SK-N-SH treated with all-trans-retinoic acid at 6 μM for 48 hours (cell line): ENCODE data around the gene ST6GALNAC3.
A peak's percentile ranks its signal among the peaks of the same experiment; 100 is the strongest.
"Not testable (repeated sequence)": the region's sequence is repeated elsewhere in the genome, so short reads cannot be mapped to it uniquely, and the experiment has no call there.

Source experiments
- ATAC-seq: fragments of 200-7000 bp; cut with Tn5 transposase; 3 replicates; pipeline ENCODE4 v1.9.1; 2020; ENCODE audit warnings: mild to moderate bottlenecking, moderate library complexity
- CSDC2 ChIP-seq: fragments of 250-450 bp; sonication (Bioruptor Pico); IDR thresholded peaks from 2 replicates; pipeline ENCODE4 v1.5.0; 2020; ENCODE audit warnings: mild to moderate bottlenecking, moderate library complexity
- ESRRG ChIP-seq: fragments of 250-450 bp; sonication (Bioruptor Pico); IDR thresholded peaks from 2 replicates; pipeline ENCODE4 v1.6.1; 2021; ENCODE audit warnings: mild to moderate bottlenecking
- GLIS3 ChIP-seq: fragments of 250-450 bp; sonication (Bioruptor Pico); IDR thresholded peaks from 2 replicates; pipeline ENCODE4 v1.5.0; 2020; ENCODE audit warnings: mild to moderate bottlenecking, moderate library complexity
- ISL1 ChIP-seq: fragments of 250-450 bp; sonication (Bioruptor Pico); IDR thresholded peaks from 2 replicates; pipeline ENCODE4 v2.1.2; 2022; ENCODE audit warnings: mild to moderate bottlenecking, moderate library complexity
- OSR1 ChIP-seq: fragments of 250-450 bp; sonication (Bioruptor Pico); IDR thresholded peaks from 2 replicates; pipeline ENCODE4 v1.8.0; 2022; ENCODE audit warnings: moderate library complexity, mild to moderate bottlenecking, inconsistent platforms
- PATZ1 ChIP-seq: fragments of 250-450 bp; sonication (Bioruptor Pico); IDR thresholded peaks from 2 replicates; pipeline ENCODE4 v1.8.0; 2020; ENCODE audit warnings: mild to moderate bottlenecking, moderate library complexity, borderline replicate concordance
- POU6F1 ChIP-seq: fragments of 250-450 bp; sonication (Bioruptor Pico); IDR thresholded peaks from 2 replicates; pipeline ENCODE4 v1.8.0; 2021; ENCODE audit warnings: low read depth, mild to moderate bottlenecking, moderate library complexity, borderline replicate concordance
- PPARA ChIP-seq: fragments of 250-450 bp; sonication (Bioruptor Pico); IDR thresholded peaks from 2 replicates; pipeline ENCODE4 v1.5.0; 2020; ENCODE audit warnings: mild to moderate bottlenecking, borderline replicate concordance
- RARB ChIP-seq: fragments of 250-450 bp; sonication (Bioruptor Pico); IDR thresholded peaks from 2 replicates; pipeline ENCODE4 v1.8.0; 2021; ENCODE audit warnings: mild to moderate bottlenecking, moderate library complexity
- SNAI2 ChIP-seq: fragments of 250-450 bp; sonication (Bioruptor Pico); IDR thresholded peaks from 2 replicates; pipeline ENCODE4 v1.5.0; 2020; ENCODE audit warnings: mild to moderate bottlenecking, moderate library complexity
- TCF4 ChIP-seq: fragments of 250-450 bp; sonication (Bioruptor Pico); IDR thresholded peaks from 2 replicates; pipeline ENCODE4 v1.8.0; 2021; ENCODE audit warnings: mild to moderate bottlenecking, moderate library complexity, borderline replicate concordance
- TOX ChIP-seq: fragments of 250-450 bp; sonication (Bioruptor Pico); IDR thresholded peaks from 2 replicates; pipeline ENCODE4 v1.8.0; 2021; ENCODE audit warnings: mild to moderate bottlenecking, moderate library complexity, borderline replicate concordance
- ZC3H10 ChIP-seq: fragments of 250-450 bp; sonication (Bioruptor Pico); IDR thresholded peaks from 2 replicates; pipeline ENCODE4 v1.5.1; 2021; ENCODE audit warnings: mild to moderate bottlenecking, moderate library complexity
- ZFP3 ChIP-seq: fragments of 250-450 bp; sonication (Bioruptor Pico); IDR thresholded peaks from 2 replicates; pipeline ENCODE4 v1.5.0; 2020; ENCODE audit warnings: mild to moderate bottlenecking, moderate library complexity
- ZFP30 ChIP-seq: fragments of 450-650 bp; formaldehyde crosslinking; IDR thresholded peaks from 2 replicates; pipeline ENCODE4 v1.5.0; 2022; ENCODE audit warnings: mild to moderate bottlenecking, moderate library complexity
- ZNF565 ChIP-seq: fragments of 450-650 bp; formaldehyde crosslinking; conservative IDR thresholded peaks from 2 replicates; pipeline ENCODE4 v1.5.0; 2020; ENCODE audit warnings: low read depth, mild to moderate bottlenecking, moderate library complexity
- ZNF8 ChIP-seq: fragments of 450-650 bp; formaldehyde crosslinking; IDR thresholded peaks from 2 replicates; pipeline ENCODE4 v1.5.0; 2020; ENCODE audit warnings: mild to moderate bottlenecking, moderate library complexity
- TF ChIP-seq, protein P1 (sequence below): fragments of 250-450 bp; sonication (Bioruptor Pico); IDR thresholded peaks from 2 replicates; pipeline ENCODE4 v1.5.0; 2020; ENCODE audit warnings: mild to moderate bottlenecking, moderate library complexity

The ST6GALNAC3 gene

GRCh38 chr1:76110666-76111065 is 36.1 kb downstream of the ST6GALNAC3 start:
- no peak for TF ChIP-seq ESRRG (CRISPR knock-in tag)
- peak; percentile 67 for TF ChIP-seq ISL1 (CRISPR knock-in tag)
- 0 out of 2 replicates have a peak, but pooled peaks have one; percentile 9 for TF ChIP-seq ZFP3 (CRISPR knock-in tag)
- TF ChIP-seq, all 23 proteins: peak for 2
- no peak; the same call in 2 of the 3 replicates for ATAC-seq

DNA sequence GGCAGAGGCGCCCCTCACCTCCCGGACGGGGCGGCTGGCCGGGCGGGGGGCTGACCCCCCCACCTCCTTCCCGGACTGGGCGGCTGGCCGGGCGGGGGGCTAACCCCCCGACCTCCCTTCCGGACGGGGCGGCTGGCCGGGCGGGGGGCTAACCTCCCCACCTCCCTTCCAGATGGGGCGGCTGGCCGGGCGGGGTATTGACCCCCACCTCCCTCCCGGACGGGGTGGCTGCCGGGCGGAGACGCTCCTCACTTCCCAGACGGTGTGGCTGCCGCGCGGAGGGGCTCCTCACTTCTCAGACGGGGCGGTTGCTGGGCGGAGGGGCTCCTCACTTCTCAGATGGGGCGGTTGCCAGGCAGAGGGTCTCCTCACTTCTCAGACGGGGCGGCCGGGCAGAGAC is 37.8 kb downstream of the ST6GALNAC3 start:
- ATAC-seq = not testable (repeated sequence)

- no peak for TF ChIP-seq PATZ1 (CRISPR knock-in tag)
- no peak for TF ChIP-seq ISL1 (CRISPR knock-in tag)
- no peak for TF ChIP-seq TOX (CRISPR knock-in tag)
- no peak for TF ChIP-seq ZNF8
- no peak for TF ChIP-seq CSDC2 (CRISPR knock-in tag)
- TF ChIP-seq, protein P1, sequence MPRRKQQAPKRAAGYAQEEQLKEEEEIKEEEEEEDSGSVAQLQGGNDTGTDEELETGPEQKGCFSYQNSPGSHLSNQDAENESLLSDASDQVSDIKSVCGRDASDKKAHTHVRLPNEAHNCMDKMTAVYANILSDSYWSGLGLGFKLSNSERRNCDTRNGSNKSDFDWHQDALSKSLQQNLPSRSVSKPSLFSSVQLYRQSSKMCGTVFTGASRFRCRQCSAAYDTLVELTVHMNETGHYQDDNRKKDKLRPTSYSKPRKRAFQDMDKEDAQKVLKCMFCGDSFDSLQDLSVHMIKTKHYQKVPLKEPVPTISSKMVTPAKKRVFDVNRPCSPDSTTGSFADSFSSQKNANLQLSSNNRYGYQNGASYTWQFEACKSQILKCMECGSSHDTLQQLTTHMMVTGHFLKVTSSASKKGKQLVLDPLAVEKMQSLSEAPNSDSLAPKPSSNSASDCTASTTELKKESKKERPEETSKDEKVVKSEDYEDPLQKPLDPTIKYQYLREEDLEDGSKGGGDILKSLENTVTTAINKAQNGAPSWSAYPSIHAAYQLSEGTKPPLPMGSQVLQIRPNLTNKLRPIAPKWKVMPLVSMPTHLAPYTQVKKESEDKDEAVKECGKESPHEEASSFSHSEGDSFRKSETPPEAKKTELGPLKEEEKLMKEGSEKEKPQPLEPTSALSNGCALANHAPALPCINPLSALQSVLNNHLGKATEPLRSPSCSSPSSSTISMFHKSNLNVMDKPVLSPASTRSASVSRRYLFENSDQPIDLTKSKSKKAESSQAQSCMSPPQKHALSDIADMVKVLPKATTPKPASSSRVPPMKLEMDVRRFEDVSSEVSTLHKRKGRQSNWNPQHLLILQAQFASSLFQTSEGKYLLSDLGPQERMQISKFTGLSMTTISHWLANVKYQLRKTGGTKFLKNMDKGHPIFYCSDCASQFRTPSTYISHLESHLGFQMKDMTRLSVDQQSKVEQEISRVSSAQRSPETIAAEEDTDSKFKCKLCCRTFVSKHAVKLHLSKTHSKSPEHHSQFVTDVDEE (CRISPR knock-in tag) = no peak
- TF ChIP-seq OSR1 = no peak
- no peak for TF ChIP-seq ZC3H10
- ATAC-seq = no peak
These were observed 38.9 kb downstream of the ST6GALNAC3 start for GRCh38 chr1:76113446-76113845.

- TF ChIP-seq ISL1 (CRISPR knock-in tag) (no peak), ESRRG (CRISPR knock-in tag) (no peak), GLIS3 (no peak), SNAI2 (no peak), ZFP30 (CRISPR knock-in tag) (no peak), OSR1 (no peak), TCF4 (CRISPR knock-in tag) (no peak), ZNF565 (CRISPR knock-in tag) (no peak), ZC3H10 (no peak), POU6F1 (CRISPR knock-in tag) (no peak)
- TF ChIP-seq, protein P1 (CRISPR knock-in tag) = no peak
- ATAC-seq = no peak
These were observed 40.6 kb downstream of the ST6GALNAC3 start for GRCh38 chr1:76115171-76115570.

- no peak for TF ChIP-seq ISL1 (CRISPR knock-in tag)
- no peak for ATAC-seq
These were observed 47.3 kb downstream of the ST6GALNAC3 start for GRCh38 chr1:76121850-76122249.

DNA sequence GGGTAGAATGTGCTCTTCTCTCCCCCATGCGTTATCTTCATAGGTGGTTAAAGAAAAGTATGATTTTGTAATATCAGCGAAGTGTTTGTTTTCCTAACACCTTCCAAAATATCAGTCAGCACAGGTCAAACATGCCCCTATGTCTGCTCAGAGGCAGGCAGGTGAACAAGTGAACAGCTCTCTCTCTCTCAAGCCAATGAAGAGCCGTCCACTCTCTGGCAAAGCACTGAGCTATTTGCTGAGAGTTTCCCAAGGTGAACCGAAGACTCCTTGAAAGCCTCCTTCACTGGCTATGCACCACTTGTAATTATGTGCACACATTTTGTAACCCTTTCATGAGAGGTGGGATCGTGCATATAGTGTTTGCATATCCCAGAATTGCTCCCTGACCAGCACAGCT is 47.7 kb downstream of the ST6GALNAC3 start:
- TF ChIP-seq RARB (CRISPR knock-in tag) (no peak), ESRRG (CRISPR knock-in tag) (no peak), ZC3H10 (no peak), PPARA (CRISPR knock-in tag) (no peak), ZNF565 (CRISPR knock-in tag) (no peak), GLIS3 (no peak), TOX (CRISPR knock-in tag) (no peak)
- ATAC-seq = no peak

DNA sequence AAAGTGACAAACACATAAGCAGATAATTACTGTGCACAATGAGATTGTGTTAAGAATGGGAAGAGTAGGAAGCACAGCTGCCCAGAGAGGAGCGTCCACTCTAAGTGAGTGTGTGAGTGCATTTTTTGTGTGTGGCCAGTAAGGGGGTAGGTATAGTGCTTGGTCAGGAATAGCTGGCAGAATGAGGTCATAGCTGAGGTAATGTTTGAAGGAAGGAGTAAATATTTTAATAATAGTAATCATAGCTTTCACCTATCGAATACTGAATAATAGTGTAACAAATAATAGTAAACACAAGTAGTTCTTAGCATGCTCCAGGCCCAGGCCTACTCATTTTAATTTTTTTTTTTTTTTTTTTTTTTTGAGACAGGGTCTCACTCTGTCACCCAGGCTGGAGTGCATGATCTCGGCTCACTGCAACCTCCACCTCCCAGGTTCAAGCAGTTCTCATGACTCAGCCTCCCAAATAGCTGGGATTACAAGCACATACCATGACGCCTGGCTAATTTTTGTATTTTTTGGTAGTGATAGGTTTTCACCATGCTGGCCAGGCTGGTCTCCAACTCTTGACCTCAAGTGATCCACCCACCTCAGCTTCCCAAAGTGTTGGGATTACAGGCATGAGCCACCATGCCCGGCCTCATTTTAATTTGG is 49.0 kb downstream of the ST6GALNAC3 start:
- peak; percentile 34; the same call in 2 of the 3 replicates for ATAC-seq
